CD4-positive, alpha-beta T cell treated with Interleukin-4 for 4 hours (primary cell): ENCODE results near the gene TMEM156.
A peak's percentile ranks its signal among the peaks of the same experiment; 100 is the strongest.
"Not testable (repeated sequence)": the region's sequence is repeated elsewhere in the genome, so short reads cannot be mapped to it uniquely, and the experiment has no call there.

Experiments
- DNase-seq: peaks from one replicate; pipeline ENCODE4 v3.0.0-alpha.2; 2020

Gene TMEM156

GRCh38 chr4:38954727-38955126 lies 77.5 kb downstream of the TMEM156 start:
- DNase-seq = no peak

GRCh38 chr4:38952017-38952416 lies 80.2 kb downstream of the TMEM156 start:
- no peak for DNase-seq

- peak; percentile 41 for DNase-seq
Observed at GRCh38 chr4:38951598-38951997, 80.6 kb downstream of the TMEM156 start.

GRCh38 chr4:38950734-38951133 lies 81.5 kb downstream of the TMEM156 start:
- DNase-seq = no peak

GRCh38 chr4:38950159-38950558 lies 82.0 kb downstream of the TMEM156 start:
- DNase-seq = no peak

- peak; percentile 77 for DNase-seq
Observed at GRCh38 chr4:38949411-38950051, 82.7 kb downstream of the TMEM156 start.

- DNase-seq = peak; percentile 14
Observed at GRCh38 chr4:38948551-38948950, 83.7 kb downstream of the TMEM156 start.

GRCh38 chr4:38946919-38947318 lies 85.3 kb downstream of the TMEM156 start:
- DNase-seq = no peak

GRCh38 chr4:38944440-38944839 lies 87.8 kb downstream of the TMEM156 start:
- DNase-seq = no peak

GRCh38 chr4:38943343-38943742 lies 88.9 kb downstream of the TMEM156 start:
- no peak for DNase-seq

GRCh38 chr4:38941906-38942305 lies 90.3 kb downstream of the TMEM156 start:
- not testable (repeated sequence) for DNase-seq

- DNase-seq = no peak
Observed at GRCh38 chr4:38940476-38940875, 91.7 kb downstream of the TMEM156 start.

- no peak for DNase-seq
Observed at GRCh38 chr4:38939165-38939564, 93.0 kb downstream of the TMEM156 start.

- DNase-seq = no peak
Observed at GRCh38 chr4:38935391-38936073, 96.7 kb downstream of the TMEM156 start.

- no peak for DNase-seq
Observed at GRCh38 chr4:38931125-38931524, 101.1 kb downstream of the TMEM156 start.

GRCh38 chr4:38930707-38931106 lies 101.5 kb downstream of the TMEM156 start:
- DNase-seq = no peak

GRCh38 chr4:38930204-38930603 lies 102.0 kb downstream of the TMEM156 start:
- DNase-seq = no peak

GRCh38 chr4:38928974-38929373 lies 103.2 kb downstream of the TMEM156 start:
- no peak for DNase-seq

- no peak for DNase-seq
Observed at GRCh38 chr4:38928568-38928967, 103.6 kb downstream of the TMEM156 start.

GRCh38 chr4:38926896-38927295 lies 105.3 kb downstream of the TMEM156 start:
- DNase-seq = no peak

- DNase-seq = no peak
Observed at GRCh38 chr4:38925492-38926413, 106.5 kb downstream of the TMEM156 start.

GRCh38 chr4:38924353-38924752 lies 107.9 kb downstream of the TMEM156 start:
- no peak for DNase-seq

GRCh38 chr4:38923746-38924145 lies 108.5 kb downstream of the TMEM156 start:
- no peak for DNase-seq

- no peak for DNase-seq
Observed at GRCh38 chr4:38921151-38921550, 111.1 kb downstream of the TMEM156 start.
